Measurements from ENCODE around the gene FBXO41.

Gene FBXO41

GRCh38 chr2:73237168-73237567 is 47.1 kb downstream of the FBXO41 start:
- TF ChIP-seq REST (IDR thresholded peaks at IDR 0.05; ENCODE audit: insufficient replicate concordance, low read depth) (no peak), SPI1 (IDR thresholded peaks at IDR 0.05; ENCODE audit: borderline replicate concordance, low read depth) (no peak), POLR2AphosphoS5 (IDR thresholded peaks at IDR 0.05; ENCODE audit: low read depth) (no peak), CTCF (IDR thresholded peaks at IDR 0.05; ENCODE audit: insufficient read depth, low read length) (no peak), GABPA (IDR thresholded peaks at IDR 0.05; ENCODE audit: low read depth) (no peak)
- Histone ChIP-seq H3K27ac (replicated peaks) (no peak overlapping the region), H3K27me3 (ENCODE audit: insufficient read depth, poor library complexity, severe bottlenecking) (no peaks in the 10 kb centered on the region), H3K4me3 (replicated peaks; ENCODE audit: insufficient read depth, low read length) (no peak overlapping the region)
- DNase-seq (ENCODE audit: low read depth in 1 of 2, low spot score in 1 of 2) = no peak

- Histone ChIP-seq H3K27ac (replicated peaks) (no peak overlapping the region; the same call in 1 of the 2 replicates), H3K4me3 (replicated peaks; ENCODE audit: insufficient read depth, low read length) (peak overlapping the region; percentile 73), H3K27me3 (ENCODE audit: insufficient read depth, poor library complexity, severe bottlenecking) (no peaks in the 10 kb centered on the region)
- no peak for TF ChIP-seq GABPA (IDR thresholded peaks at IDR 0.05; ENCODE audit: low read depth)
- TF ChIP-seq REST (IDR thresholded peaks at IDR 0.05; ENCODE audit: insufficient replicate concordance, low read depth) = no peak
- TF ChIP-seq POLR2AphosphoS5 (IDR thresholded peaks at IDR 0.05; ENCODE audit: low read depth) = no peak
- TF ChIP-seq SPI1 (IDR thresholded peaks at IDR 0.05; ENCODE audit: borderline replicate concordance, low read depth) = peak; percentile 54; the same call in 1 of the 2 replicates
- no peak for DNase-seq (ENCODE audit: low read depth in 1 of 2, low spot score in 1 of 2)
These were observed 48.8 kb downstream of the FBXO41 start for GRCh38 chr2:73235315-73236028.

- DNase-seq (ENCODE audit: low read depth in 1 of 2, low spot score in 1 of 2) = peak; percentile 87 to 93
- H3K4me3 ChIP-seq (replicated peaks; ENCODE audit: insufficient read depth, low read length) = peak within 1 kb of the TSS; percentile 73
- H3K27me3 ChIP-seq (ENCODE audit: insufficient read depth, poor library complexity, severe bottlenecking) = no peaks in the 10 kb centered on the region
- TF ChIP-seq CTCF (IDR thresholded peaks at IDR 0.05; ENCODE audit: insufficient read depth, low read length) (no peak), REST (IDR thresholded peaks at IDR 0.05; ENCODE audit: insufficient replicate concordance, low read depth) (peak; percentile 83), SPI1 (IDR thresholded peaks at IDR 0.05; ENCODE audit: borderline replicate concordance, low read depth) (peak; percentile 69; the same call in 1 of the 2 replicates), POLR2AphosphoS5 (IDR thresholded peaks at IDR 0.05; ENCODE audit: low read depth) (peak; percentile 97), GABPA (IDR thresholded peaks at IDR 0.05; ENCODE audit: low read depth) (peak; percentile 95)
- H3K27ac ChIP-seq (replicated peaks) = peak within 1 kb of the TSS; percentile 93
These were observed 50.1 kb downstream of the FBXO41 start, which contains the start of gene CCT7 for GRCh38 chr2:73233932-73234832. Gene CCT7, plus strand, starts transcription at chr2:73234308. Its CDS starts 71 bp downstream, at chr2:73234379.

Data from HL-60 (cell line).